ENCODE results near the gene FOXQ1. TPM values are rescaled to one million over a fixed set of nuclear protein-coding genes. Genes with fewer than 3 reads are reported as not detected.

Gene FOXQ1
- total and polyA plus RNA-seq, 2 of the 13 experiments (the other 11 are each of a cell fraction or from before 2014, with no cell fraction given), result 35.2 to 39.8 TPM

- TF ChIP-seq NR1H2 (CRISPR knock-in tag; IDR thresholded peaks at IDR 0.05; ENCODE audit: borderline replicate concordance, low read depth) (no peak), ZBTB7A (CRISPR knock-in tag; IDR thresholded peaks at IDR 0.05) (peak; percentile 44; the same call in 1 of the 2 replicates), SALL1 (CRISPR knock-in tag; IDR thresholded peaks at IDR 0.05) (no peak), ZNF253 (CRISPR knock-in tag; IDR thresholded peaks at IDR 0.05; ENCODE audit: borderline replicate concordance) (no peak), XBP1 (CRISPR knock-in tag; IDR thresholded peaks at IDR 0.05) (no peak), ZNF580 (CRISPR knock-in tag; IDR thresholded peaks at IDR 0.05; ENCODE audit: borderline replicate concordance, low read depth) (no peak), THAP7 (CRISPR knock-in tag; IDR thresholded peaks at IDR 0.05) (no peak), PATZ1 (CRISPR knock-in tag; IDR thresholded peaks at IDR 0.05) (0 out of 2 replicates have a peak, but pooled peaks have one; percentile 5), SP1 (IDR thresholded peaks at IDR 0.05) (no peak), SP1 (CRISPR knock-in tag; IDR thresholded peaks at IDR 0.05) (no peak), RNF219 (CRISPR knock-in tag; IDR thresholded peaks at IDR 0.05) (no peak), ZFYVE20 (CRISPR knock-in tag; IDR thresholded peaks at IDR 0.05; ENCODE audit: borderline replicate concordance, low read depth) (no peak), NR2F6 (IDR thresholded peaks at IDR 0.05) (no peak), NR2F6 (CRISPR knock-in tag; IDR thresholded peaks at IDR 0.05) (no peak)
- TF ChIP-seq, protein P1, sequence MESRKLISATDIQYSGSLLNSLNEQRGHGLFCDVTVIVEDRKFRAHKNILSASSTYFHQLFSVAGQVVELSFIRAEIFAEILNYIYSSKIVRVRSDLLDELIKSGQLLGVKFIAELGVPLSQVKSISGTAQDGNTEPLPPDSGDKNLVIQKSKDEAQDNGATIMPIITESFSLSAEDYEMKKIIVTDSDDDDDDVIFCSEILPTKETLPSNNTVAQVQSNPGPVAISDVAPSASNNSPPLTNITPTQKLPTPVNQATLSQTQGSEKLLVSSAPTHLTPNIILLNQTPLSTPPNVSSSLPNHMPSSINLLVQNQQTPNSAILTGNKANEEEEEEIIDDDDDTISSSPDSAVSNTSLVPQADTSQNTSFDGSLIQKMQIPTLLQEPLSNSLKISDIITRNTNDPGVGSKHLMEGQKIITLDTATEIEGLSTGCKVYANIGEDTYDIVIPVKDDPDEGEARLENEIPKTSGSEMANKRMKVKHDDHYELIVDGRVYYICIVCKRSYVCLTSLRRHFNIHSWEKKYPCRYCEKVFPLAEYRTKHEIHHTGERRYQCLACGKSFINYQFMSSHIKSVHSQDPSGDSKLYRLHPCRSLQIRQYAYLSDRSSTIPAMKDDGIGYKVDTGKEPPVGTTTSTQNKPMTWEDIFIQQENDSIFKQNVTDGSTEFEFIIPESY (CRISPR knock-in tag; IDR thresholded peaks at IDR 0.05), result no peak
- TF ChIP-seq, protein P2, sequence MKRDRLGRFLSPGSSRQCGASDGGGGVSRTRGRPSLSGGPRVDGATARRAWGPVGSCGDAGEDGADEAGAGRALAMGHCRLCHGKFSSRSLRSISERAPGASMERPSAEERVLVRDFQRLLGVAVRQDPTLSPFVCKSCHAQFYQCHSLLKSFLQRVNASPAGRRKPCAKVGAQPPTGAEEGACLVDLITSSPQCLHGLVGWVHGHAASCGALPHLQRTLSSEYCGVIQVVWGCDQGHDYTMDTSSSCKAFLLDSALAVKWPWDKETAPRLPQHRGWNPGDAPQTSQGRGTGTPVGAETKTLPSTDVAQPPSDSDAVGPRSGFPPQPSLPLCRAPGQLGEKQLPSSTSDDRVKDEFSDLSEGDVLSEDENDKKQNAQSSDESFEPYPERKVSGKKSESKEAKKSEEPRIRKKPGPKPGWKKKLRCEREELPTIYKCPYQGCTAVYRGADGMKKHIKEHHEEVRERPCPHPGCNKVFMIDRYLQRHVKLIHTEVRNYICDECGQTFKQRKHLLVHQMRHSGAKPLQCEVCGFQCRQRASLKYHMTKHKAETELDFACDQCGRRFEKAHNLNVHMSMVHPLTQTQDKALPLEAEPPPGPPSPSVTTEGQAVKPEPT (CRISPR knock-in tag; IDR thresholded peaks at IDR 0.05; ENCODE audit: low read depth), result no peak
- TF ChIP-seq, protein P3, sequence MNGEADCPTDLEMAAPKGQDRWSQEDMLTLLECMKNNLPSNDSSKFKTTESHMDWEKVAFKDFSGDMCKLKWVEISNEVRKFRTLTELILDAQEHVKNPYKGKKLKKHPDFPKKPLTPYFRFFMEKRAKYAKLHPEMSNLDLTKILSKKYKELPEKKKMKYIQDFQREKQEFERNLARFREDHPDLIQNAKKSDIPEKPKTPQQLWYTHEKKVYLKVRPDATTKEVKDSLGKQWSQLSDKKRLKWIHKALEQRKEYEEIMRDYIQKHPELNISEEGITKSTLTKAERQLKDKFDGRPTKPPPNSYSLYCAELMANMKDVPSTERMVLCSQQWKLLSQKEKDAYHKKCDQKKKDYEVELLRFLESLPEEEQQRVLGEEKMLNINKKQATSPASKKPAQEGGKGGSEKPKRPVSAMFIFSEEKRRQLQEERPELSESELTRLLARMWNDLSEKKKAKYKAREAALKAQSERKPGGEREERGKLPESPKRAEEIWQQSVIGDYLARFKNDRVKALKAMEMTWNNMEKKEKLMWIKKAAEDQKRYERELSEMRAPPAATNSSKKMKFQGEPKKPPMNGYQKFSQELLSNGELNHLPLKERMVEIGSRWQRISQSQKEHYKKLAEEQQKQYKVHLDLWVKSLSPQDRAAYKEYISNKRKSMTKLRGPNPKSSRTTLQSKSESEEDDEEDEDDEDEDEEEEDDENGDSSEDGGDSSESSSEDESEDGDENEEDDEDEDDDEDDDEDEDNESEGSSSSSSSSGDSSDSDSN (CRISPR knock-in tag; IDR thresholded peaks at IDR 0.05), result no peak
- TF ChIP-seq, protein P4, sequence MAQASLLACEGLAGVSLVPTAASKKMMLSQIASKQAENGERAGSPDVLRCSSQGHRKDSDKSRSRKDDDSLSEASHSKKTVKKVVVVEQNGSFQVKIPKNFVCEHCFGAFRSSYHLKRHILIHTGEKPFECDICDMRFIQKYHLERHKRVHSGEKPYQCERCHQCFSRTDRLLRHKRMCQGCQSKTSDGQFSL (CRISPR knock-in tag; IDR thresholded peaks at IDR 0.05), result no peak
Observed at GRCh38 chr6:1262704-1263038, 49.2 kb upstream of the FOXQ1 start (continued).
